Breast epithelium (tissue), 3 donors: ENCODE measurements around the gene SPIRE2.

Experiments used
- CTCF ChIP-seq, 3 donors: fragments of 450-650 bp; IDR thresholded peaks; one replicate each; pipeline ENCODE4 v1.5.1; 2016 to 2017; ENCODE audit warnings: antibody characterized with exemption in 3 of 3, mild to moderate bottlenecking in 3 of 3, moderate library complexity in 3 of 3
- POLR2A ChIP-seq: fragments of 450-650 bp; IDR thresholded peaks from one replicate; pipeline ENCODE4 v1.6.1; 2016; ENCODE audit warnings: antibody characterized with exemption, mild to moderate bottlenecking, moderate library complexity
- POLR2AphosphoS5 ChIP-seq, 3 donors: sonication (generic); formaldehyde crosslinking; IDR thresholded peaks; one replicate each; pipeline ENCODE4 v1.6.1; 2017; ENCODE audit warnings: antibody characterized with exemption in 3 of 3

GRCh38 chr16:89837014-89837546, 8.8 kb downstream of the SPIRE2 start:
- TF ChIP-seq POLR2AphosphoS5 (IDR thresholded peaks at IDR 0.05) (no peak), POLR2A (no peak), CTCF (IDR thresholded peaks at IDR 0.05) (no peak)
